Activated naive CD4-positive, alpha-beta T cell treated with anti-CD3 and anti-CD28 coated beads, Interleukin-2, amount 50 U/mL, for 16 hours (primary cell): ENCODE measurements around the gene DCLRE1A.
"Not testable (repeated sequence)": the region's sequence is repeated elsewhere in the genome, so short reads cannot be mapped to it uniquely, and the experiment has no call there.

ENCODE experiments used
- DNase-seq: peaks from one replicate; pipeline ENCODE4 v3.0.0-alpha.2; 2020

DCLRE1A gene

GRCh38 chr10:113856563-113856962 is 2.7 kb upstream of the DCLRE1A start:
- no peak for DNase-seq

DNA sequence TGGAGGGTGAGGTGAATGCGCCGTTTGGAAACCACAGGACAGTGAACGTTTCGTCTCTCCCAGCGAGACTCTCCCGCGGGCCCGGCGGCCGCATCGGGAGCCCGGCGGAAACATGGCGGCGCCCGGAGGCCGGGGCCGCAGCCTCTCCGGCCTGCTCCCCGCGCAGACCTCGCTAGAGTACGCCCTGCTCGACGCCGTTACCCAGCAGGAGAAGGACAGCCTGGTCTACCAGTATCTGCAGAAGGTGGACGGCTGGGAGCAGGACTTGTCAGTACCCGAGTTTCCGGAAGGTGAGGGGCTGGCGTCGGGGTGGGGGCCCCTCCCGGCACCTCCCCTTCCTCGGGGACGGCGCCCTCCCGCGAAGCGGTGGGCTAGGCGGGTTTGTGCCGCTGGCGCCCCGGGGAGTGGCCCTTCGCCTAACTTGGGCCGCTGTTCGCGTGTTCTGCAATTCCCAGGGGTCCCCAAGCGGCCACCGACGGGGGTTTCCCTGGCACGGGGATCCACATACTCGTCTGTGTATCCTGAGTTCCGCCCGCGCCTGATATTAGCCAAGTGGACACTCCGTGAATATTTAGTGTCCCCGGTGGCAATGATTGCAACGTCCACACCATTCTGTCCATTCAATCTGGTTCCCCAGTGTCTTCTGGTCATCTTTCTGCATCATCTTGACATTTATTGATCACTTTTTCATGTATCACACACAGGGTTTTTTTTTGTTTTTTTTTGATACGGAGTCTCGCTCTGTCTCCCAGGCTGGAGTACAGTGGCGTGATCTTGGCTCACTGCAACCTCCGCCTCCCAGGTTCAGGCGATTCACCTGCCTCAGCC is 1.1 kb upstream of the DCLRE1A start:
- peak; percentile 47 for DNase-seq

GRCh38 chr10:113853578-113854012 is 287 bp downstream of the DCLRE1A start:
- DNase-seq = no peak

- no peak for DNase-seq
Observed at GRCh38 chr10:113849946-113850345, 3.9 kb downstream of the DCLRE1A start.

GRCh38 chr10:113849140-113849803 is 4.6 kb downstream of the DCLRE1A start:
- no peak for DNase-seq

DNA sequence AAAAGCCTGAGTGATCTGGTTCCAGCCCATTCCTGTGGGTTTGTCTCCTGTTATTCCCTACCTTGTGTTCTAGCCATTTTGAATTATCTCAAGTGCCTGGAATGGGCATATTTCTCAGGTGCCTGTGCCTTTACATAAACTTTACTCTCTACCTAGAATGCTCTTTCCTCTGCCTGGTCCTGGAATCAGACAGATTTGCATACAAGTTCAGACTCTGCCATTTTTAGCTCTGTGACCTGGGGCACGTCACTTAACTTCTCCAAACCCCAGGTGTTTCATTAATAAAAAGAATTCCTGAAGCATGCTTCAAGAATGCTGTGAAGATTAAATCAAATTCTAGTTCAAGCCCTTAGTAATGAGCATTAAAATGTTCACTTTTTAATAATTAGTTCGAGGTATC is 7.8 kb downstream of the DCLRE1A start:
- DNase-seq = no peak

DNA sequence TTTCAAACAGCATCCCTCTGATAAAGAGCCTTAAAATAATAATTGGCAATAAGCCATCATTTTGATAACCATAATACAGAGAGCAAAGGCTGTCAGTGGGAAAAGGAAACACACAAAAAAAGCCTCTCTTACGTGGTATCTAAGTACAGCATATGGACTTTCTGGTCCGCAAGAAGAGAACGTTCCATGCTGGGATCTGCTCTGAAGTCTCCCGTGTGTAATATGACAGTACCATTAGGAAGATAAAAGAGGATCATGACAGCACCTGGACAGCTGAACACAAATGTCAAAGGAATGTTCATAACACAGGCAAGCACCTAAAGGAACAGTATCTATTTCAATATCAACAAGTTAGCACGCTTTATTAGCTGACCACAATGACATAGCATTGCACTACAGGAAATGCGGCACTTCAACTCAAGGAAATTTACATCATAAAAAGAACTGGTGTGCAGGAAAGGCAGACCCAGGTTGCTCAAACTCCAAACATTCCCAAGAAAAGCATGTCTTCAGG is 9.9 kb downstream of the DCLRE1A start:
- no peak for DNase-seq

DNA sequence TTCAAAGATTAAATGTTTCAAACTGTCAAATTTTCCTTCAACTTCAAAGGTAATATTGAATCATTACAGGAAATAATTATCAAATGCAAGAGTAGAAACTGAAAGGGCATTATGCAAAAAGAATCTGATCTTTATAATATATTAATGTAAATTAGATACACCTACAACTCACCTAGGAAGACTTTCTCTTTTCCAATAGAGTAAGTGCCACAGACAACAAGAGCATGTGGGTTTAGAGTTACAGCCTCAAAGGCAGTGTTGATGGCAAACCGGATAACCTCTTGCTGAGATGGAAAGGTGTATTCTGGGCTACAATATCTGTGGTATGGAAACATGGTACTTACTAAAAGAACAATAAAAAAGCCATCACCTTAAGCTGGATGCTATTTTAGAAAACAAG is 11.7 kb downstream of the DCLRE1A start:
- DNase-seq = no peak

DNA sequence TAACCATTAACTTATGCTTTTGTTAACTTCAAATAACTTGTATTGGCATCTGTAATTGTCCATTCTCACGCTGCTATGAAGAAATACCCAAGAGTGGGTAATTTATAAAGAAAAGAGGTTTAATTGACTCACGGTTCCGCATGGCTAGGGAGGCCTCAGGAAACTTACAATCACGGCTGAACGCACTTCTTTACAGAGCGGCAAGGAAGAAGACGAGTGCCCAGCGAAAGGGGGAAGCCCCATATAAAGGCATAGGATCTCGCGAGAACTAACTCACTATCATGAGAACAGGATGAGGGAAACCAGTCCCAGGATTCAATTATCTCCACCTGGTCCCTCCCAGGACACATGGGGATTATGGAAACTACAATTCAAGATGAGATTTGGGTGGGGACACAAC is 25.3 kb downstream of the DCLRE1A start:
- not testable (repeated sequence) for DNase-seq

GRCh38 chr10:113825791-113826190 is 28.1 kb downstream of the DCLRE1A start:
- DNase-seq = no peak

GRCh38 chr10:113823389-113823788 is 30.5 kb downstream of the DCLRE1A start:
- no peak for DNase-seq

GRCh38 chr10:113822174-113822573 is 31.7 kb downstream of the DCLRE1A start:
- DNase-seq = no peak

DNA sequence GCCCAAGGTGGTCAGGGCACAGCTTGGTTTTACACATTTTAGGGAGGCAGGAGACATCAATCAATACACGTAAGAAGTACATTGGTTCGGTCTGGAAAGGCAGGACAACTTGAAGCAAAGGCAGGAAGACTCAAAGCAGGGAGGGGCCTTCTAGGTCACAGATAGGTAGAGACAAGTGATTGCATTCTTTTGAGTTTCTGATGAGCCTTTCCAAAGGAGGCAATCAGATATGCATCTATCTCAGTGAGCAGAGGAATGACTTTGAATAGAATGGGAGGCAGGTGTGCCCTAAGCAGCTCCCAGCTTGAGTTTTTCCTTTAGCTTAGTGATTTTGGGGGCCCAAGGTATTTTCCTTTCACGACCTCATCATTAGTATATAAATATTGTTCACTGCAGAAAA is 32.6 kb downstream of the DCLRE1A start:
- DNase-seq = not testable (repeated sequence)

GRCh38 chr10:113820507-113820906 is 33.4 kb downstream of the DCLRE1A start:
- no peak for DNase-seq

DNA sequence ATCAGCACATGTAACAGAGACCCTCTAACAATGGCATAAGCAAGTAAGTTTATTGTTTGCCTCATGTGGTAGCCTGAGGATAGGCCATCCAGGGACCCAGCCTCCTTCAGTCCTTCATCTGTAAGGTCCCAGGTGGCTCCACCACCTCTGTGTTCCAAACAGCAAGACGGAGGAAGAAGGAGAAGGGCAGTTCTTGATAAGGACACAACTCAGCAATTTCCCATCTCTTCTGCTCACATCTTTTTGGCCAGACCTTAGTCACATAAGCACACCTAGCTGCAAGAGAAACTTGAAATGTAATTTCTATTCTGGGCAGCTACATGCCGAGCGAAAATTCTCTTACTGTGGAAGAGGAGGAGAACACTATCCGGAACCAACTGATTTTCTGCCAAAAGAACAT is 33.9 kb downstream of the DCLRE1A start:
- DNase-seq = no peak

DNA sequence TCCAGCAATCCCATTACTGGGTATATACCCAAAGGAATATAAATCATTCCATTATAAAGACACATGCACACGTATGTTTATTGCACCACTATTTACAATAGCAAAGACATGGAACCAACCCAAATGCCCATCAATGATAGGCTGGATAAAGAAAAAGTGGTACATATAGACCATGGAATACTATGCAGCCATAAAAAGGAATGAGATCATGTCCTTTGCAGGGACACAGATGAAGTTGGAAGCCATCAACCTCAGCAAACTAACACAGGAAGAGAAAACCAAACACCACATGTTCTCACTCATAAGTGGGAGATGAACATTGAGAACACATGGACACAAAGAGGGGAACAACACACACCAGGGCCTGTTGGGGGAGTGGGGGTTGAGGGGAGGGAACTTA is 39.2 kb downstream of the DCLRE1A start:
- DNase-seq = not testable (repeated sequence)

DNA sequence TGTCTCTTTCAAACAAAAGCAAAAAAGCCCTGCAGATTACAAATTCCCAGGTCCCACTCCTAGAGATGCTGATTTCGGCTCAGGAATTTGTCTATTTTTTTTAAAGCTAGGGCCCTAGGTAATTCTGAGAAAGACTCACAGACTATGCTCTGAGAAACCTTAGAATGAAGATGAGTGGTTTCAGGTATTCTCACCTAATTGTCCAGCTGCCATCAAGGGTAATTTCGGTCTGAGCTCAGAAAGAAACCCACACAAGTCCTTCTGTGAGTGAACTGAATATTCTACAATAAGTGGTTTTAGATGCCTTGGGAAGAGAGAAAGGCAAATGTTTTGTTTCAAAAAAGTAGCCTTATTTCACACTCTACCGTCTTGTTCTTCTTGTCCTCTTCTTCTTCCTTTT is 45.7 kb downstream of the DCLRE1A start:
- no peak for DNase-seq

DNA sequence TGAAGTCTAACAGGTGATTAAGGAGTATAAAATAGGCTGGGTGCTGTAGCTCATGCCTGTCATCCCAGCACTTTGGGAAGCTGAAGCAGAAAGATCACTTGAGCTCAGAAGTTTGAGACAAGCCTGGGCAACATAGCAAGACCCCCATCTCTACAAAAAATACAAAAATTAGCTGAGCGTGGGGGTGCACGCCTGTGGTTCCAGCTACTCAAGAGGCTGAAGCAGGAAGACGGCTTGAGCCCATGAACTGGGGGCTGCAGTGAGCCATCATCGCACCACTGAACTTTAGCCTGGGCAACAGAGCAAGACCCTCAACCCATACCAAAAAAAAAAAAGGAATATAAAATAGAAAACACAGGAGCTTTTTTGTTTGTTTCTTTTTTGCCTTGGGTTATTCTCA is 47.4 kb downstream of the DCLRE1A start:
- no peak for DNase-seq

GRCh38 chr10:113802997-113803396 is 50.9 kb downstream of the DCLRE1A start:
- DNase-seq = no peak

- DNase-seq = no peak
Observed at GRCh38 chr10:113801569-113801968, 52.3 kb downstream of the DCLRE1A start.

GRCh38 chr10:113791691-113792090 is 62.2 kb downstream of the DCLRE1A start:
- DNase-seq = no peak

DNA sequence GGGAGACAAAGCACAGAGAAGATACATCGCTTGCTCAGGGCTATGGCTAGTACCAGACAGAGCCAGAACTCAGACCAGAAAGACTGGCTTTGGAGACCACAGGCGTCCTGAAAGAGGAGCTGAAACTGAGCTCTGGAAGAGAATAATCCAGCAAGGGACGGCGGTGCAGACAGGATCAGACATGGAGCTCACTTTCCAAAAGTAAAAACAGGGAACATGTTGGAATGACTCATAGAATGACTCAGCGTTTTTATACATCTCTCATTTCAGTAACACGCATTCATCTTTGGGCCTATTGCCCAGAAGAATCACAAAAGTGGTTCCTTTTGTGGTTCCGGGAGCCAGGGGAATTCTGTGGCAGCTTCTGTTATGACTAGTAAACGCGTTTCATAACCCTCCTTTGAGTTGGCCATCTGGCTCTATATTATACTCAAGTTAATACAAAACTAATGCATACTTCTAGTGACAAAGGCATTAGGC is 65.2 kb downstream of the DCLRE1A start:
- no peak for DNase-seq
